A549 (cell line): ENCODE data around the gene GAPDHS.

Source experiments
- EP300 ChIP-seq, 2 experiments: fragments of >200 bp; sonication (Bioruptor Twin); formaldehyde crosslinking; IDR thresholded peaks; 2 replicates in 1 of 2; 3 replicates in 1 of 2; pipeline ENCODE4 v1.6.1; 2016 to 2017
- KDM1A ChIP-seq: fragments of 200-600 bp; sonication (generic); IDR thresholded peaks from 2 replicates; pipeline ENCODE4 v1.6.1; 2016; ENCODE audit warnings: low read depth, mild to moderate bottlenecking
- PHF8 ChIP-seq: fragments of 200-600 bp; sonication (generic); IDR thresholded peaks from 2 replicates; pipeline ENCODE4 v1.6.1; 2016; ENCODE audit warnings: low read depth, mild to moderate bottlenecking, antibody characterized with exemption, moderate library complexity, borderline replicate concordance
- RCOR1 ChIP-seq: fragments of 150-350 bp; IDR thresholded peaks from 2 replicates; pipeline ENCODE4 v1.6.1; 2014; ENCODE audit warnings: antibody characterized with exemption, low read length, low read depth
- RFX5 ChIP-seq: fragments of 450-650 bp; IDR thresholded peaks from 2 replicates; pipeline ENCODE4 v1.7.1; 2014; ENCODE audit warnings: antibody characterized with exemption, mild to moderate bottlenecking, moderate library complexity
- SREBF2 ChIP-seq: fragments of 450-650 bp; IDR thresholded peaks from 2 replicates; pipeline ENCODE4 v1.6.1; 2014; ENCODE audit warnings: mild to moderate bottlenecking, moderate library complexity
- TF ChIP-seq, protein P1 (sequence below): fragments of >200 bp; sonication (Bioruptor Twin); formaldehyde crosslinking; IDR thresholded peaks from 3 replicates; pipeline ENCODE4 v1.5.1; 2016
- TF ChIP-seq, protein P2 (sequence below): fragments of 450-650 bp; IDR thresholded peaks from 2 replicates; pipeline ENCODE4 v1.6.1; 2014; ENCODE audit warnings: antibody characterized with exemption
- TF ChIP-seq, protein P3 (sequence below): fragments of 200-600 bp; sonication (generic); IDR thresholded peaks from 2 replicates; pipeline ENCODE4 v1.6.1; 2016; ENCODE audit warnings: antibody characterized with exemption, mild to moderate bottlenecking, moderate library complexity
- TF ChIP-seq, protein P4 (sequence below): fragments of 250-450 bp; sonication (Bioruptor Pico); IDR thresholded peaks from 2 replicates; pipeline ENCODE4 v1.5.0; 2021; ENCODE audit warnings: mild to moderate bottlenecking, moderate library complexity, borderline replicate concordance
- TF ChIP-seq, protein P5 (sequence below): fragments of >200 bp; sonication (Bioruptor Twin); formaldehyde crosslinking; IDR thresholded peaks from 3 replicates; pipeline ENCODE4 v1.6.1; 2016

DNA sequence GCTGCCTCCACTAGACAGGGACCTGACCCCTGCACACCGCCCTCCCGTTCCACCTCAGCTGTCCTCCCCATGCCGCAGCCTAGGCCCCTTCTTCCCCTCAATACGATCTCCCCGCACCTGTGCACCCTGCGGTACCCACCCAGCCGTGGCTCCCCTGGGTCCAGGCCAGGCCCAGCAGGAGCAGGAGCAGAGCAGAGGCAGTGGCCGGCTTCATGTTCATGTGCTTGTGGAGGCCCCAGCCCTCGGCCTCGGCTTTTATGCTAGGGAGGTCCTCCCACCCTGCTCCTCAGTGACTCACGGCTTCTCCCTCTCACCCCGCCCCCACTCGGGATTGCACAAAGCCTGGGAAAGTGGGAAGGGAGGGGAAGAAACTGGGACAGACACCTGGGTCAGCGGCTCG lies 31.6 kb upstream of the GAPDHS start:
- TF ChIP-seq, protein P1, sequence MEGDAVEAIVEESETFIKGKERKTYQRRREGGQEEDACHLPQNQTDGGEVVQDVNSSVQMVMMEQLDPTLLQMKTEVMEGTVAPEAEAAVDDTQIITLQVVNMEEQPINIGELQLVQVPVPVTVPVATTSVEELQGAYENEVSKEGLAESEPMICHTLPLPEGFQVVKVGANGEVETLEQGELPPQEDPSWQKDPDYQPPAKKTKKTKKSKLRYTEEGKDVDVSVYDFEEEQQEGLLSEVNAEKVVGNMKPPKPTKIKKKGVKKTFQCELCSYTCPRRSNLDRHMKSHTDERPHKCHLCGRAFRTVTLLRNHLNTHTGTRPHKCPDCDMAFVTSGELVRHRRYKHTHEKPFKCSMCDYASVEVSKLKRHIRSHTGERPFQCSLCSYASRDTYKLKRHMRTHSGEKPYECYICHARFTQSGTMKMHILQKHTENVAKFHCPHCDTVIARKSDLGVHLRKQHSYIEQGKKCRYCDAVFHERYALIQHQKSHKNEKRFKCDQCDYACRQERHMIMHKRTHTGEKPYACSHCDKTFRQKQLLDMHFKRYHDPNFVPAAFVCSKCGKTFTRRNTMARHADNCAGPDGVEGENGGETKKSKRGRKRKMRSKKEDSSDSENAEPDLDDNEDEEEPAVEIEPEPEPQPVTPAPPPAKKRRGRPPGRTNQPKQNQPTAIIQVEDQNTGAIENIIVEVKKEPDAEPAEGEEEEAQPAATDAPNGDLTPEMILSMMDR: no peak
- TF ChIP-seq PHF8 (no peak), RCOR1 (no peak), SREBF2 (no peak), KDM1A (no peak), RFX5 (no peak), EP300 (IDR thresholded peaks at IDR 0.05) (no peak)
- TF ChIP-seq, protein P2, sequence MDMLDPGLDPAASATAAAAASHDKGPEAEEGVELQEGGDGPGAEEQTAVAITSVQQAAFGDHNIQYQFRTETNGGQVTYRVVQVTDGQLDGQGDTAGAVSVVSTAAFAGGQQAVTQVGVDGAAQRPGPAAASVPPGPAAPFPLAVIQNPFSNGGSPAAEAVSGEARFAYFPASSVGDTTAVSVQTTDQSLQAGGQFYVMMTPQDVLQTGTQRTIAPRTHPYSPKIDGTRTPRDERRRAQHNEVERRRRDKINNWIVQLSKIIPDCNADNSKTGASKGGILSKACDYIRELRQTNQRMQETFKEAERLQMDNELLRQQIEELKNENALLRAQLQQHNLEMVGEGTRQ: no peak
- TF ChIP-seq, protein P3, sequence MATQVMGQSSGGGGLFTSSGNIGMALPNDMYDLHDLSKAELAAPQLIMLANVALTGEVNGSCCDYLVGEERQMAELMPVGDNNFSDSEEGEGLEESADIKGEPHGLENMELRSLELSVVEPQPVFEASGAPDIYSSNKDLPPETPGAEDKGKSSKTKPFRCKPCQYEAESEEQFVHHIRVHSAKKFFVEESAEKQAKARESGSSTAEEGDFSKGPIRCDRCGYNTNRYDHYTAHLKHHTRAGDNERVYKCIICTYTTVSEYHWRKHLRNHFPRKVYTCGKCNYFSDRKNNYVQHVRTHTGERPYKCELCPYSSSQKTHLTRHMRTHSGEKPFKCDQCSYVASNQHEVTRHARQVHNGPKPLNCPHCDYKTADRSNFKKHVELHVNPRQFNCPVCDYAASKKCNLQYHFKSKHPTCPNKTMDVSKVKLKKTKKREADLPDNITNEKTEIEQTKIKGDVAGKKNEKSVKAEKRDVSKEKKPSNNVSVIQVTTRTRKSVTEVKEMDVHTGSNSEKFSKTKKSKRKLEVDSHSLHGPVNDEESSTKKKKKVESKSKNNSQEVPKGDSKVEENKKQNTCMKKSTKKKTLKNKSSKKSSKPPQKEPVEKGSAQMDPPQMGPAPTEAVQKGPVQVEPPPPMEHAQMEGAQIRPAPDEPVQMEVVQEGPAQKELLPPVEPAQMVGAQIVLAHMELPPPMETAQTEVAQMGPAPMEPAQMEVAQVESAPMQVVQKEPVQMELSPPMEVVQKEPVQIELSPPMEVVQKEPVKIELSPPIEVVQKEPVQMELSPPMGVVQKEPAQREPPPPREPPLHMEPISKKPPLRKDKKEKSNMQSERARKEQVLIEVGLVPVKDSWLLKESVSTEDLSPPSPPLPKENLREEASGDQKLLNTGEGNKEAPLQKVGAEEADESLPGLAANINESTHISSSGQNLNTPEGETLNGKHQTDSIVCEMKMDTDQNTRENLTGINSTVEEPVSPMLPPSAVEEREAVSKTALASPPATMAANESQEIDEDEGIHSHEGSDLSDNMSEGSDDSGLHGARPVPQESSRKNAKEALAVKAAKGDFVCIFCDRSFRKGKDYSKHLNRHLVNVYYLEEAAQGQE: no peak
- TF ChIP-seq, protein P4, sequence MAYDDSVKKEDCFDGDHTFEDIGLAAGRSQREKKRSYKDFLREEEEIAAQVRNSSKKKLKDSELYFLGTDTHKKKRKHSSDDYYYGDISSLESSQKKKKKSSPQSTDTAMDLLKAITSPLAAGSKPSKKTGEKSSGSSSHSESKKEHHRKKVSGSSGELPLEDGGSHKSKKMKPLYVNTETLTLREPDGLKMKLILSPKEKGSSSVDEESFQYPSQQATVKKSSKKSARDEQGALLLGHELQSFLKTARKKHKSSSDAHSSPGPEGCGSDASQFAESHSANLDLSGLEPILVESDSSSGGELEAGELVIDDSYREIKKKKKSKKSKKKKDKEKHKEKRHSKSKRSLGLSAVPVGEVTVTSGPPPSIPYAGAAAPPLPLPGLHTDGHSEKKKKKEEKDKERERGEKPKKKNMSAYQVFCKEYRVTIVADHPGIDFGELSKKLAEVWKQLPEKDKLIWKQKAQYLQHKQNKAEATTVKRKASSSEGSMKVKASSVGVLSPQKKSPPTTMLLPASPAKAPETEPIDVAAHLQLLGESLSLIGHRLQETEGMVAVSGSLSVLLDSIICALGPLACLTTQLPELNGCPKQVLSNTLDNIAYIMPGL (CRISPR knock-in tag): no peak
- TF ChIP-seq, protein P5, sequence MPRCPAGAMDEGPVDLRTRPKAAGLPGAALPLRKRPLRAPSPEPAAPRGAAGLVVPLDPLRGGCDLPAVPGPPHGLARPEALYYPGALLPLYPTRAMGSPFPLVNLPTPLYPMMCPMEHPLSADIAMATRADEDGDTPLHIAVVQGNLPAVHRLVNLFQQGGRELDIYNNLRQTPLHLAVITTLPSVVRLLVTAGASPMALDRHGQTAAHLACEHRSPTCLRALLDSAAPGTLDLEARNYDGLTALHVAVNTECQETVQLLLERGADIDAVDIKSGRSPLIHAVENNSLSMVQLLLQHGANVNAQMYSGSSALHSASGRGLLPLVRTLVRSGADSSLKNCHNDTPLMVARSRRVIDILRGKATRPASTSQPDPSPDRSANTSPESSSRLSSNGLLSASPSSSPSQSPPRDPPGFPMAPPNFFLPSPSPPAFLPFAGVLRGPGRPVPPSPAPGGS: no peak
